Lung (tissue), 16 donors: Measurements from ENCODE around the gene MYO5B. TPM values are rescaled to one million over a fixed set of nuclear protein-coding genes. Genes with fewer than 3 reads are reported as not detected.
"Not testable (repeated sequence)": the region's sequence is repeated elsewhere in the genome, so short reads cannot be mapped to it uniquely, and the experiment has no call there.

ENCODE experiments used
- ATAC-seq: fragments of 200-7000 bp; cut with Tn5 transposase; one replicate; pipeline ENCODE4 v1.9.1; 2020; ENCODE audit warnings: moderate number of reproducible peaks; ENCODE audit not compliant: insufficient read depth, low FRiP score
- DNase-seq, 3 donors: peaks; one replicate each; pipeline ENCODE4 v3.0.0-alpha.2; 2013 to 2017
- H3K27ac ChIP-seq, 2 donors: one replicate each; pipeline ENCODE4 v1.5.1; 2013; ENCODE audit warnings: mild to moderate bottlenecking in 2 of 2, moderate library complexity in 2 of 2, control low read depth in 1 of 2, inconsistent platforms in 1 of 2, low read depth in 1 of 2, low read length in 1 of 2
- H3K27me3 ChIP-seq, 3 donors: one replicate each; pipeline ENCODE4 v1.5.1; 2013; ENCODE audit warnings: low read length in 2 of 3; ENCODE audit not compliant: control insufficient read depth in 3 of 3, insufficient read depth in 3 of 3
- H3K36me3 ChIP-seq, 4 donors: one replicate each; pipeline ENCODE4 v1.5.1; 2013; ENCODE audit warnings: low read length in 4 of 4, mild to moderate bottlenecking in 1 of 4, moderate library complexity in 1 of 4; ENCODE audit not compliant: control insufficient read depth in 4 of 4, insufficient read depth in 4 of 4
- H3K4me1 ChIP-seq, 5 donors: one replicate each; pipeline ENCODE4 v1.5.1; 2013; ENCODE audit warnings: low read length in 5 of 5, mild to moderate bottlenecking in 2 of 5, moderate library complexity in 1 of 5; ENCODE audit not compliant: control insufficient read depth in 5 of 5, insufficient read depth in 5 of 5
- H3K4me3 ChIP-seq: one replicate; pipeline ENCODE4 v1.5.1; 2013; ENCODE audit warnings: mild to moderate bottlenecking, control low read depth, moderate library complexity
- H3K9ac ChIP-seq, 2 donors: one replicate each; pipeline ENCODE4 v1.5.1; 2013; ENCODE audit warnings: low read length in 2 of 2, control low read depth in 1 of 2; ENCODE audit not compliant: insufficient read depth in 1 of 2
- H3K9me3 ChIP-seq, 4 donors: one replicate each; pipeline ENCODE4 v1.5.1; 2013; ENCODE audit warnings: low read length in 3 of 4, mild to moderate bottlenecking in 1 of 4, moderate library complexity in 1 of 4; ENCODE audit not compliant: control insufficient read depth in 4 of 4, insufficient read depth in 3 of 4
- CTCF ChIP-seq: IDR thresholded peaks from 2 replicates; pipeline ENCODE4 v1.5.1; 2012; ENCODE audit warnings: mild to moderate bottlenecking; ENCODE audit errors: control extremely low read depth, extremely low read depth
- WGBS, 2 donors: extraction: QIAGEN DNeasy Blood & Tissue Kit; methylation state at CpG; one replicate each; pipeline ENCODE4 v1.1.7; 2013; 5-methylcytosine and 5-hydroxymethylcytosine counted together
- long read RNA-seq, 5 donors: transcript quantifications; one replicate each; lab custom pipeline, GENCODE V29; 2026
- polyA plus RNA-seq, 2 donors: library from polyadenylated mRNA; stranded (reverse); fragments of 200-250 nt; gene quantifications; one replicate each; pipeline ENCODE4 v1.2.1, GENCODE V29; 2013
- total RNA-seq, 2 donors: library from RNA; depleted of rRNA in 1 of 2; stranded (reverse); fragments of >200 nt in 1 of 2; gene quantifications; one replicate each; pipeline ENCODE4 v1.2.1, GENCODE V29; 2014 to 2021
- donor health status: control.
- donor health status: control.
- donor health status: Bipolar disorder and iron deficiency.
- donor health status: healthy.
- donor health status: DM: yes; HTN: yes; CAD: no.

MYO5B gene
- total RNA-seq (10 to 100 TPM; 24.5 to 25.6 TPM), polyA plus RNA-seq (10 to 100 TPM in 1 of 2 donors, 1 to 10 TPM in 1; 9.7 to 15.0 TPM)
- long read RNA-seq, donor 1, result 0 reads
- long read RNA-seq, donor 2, result 0 reads
- long read RNA-seq, donor 3, result 0 reads
- long read RNA-seq, donor 4, result 0 reads
- long read RNA-seq, donor 5, partial matches to known transcripts, result 0 of 1 reads
- long read RNA-seq, donor 5, other reads (novel, unspliced or antisense), result 0 of 1 reads

- Histone ChIP-seq H3K9me3 (no peaks in the 10 kb centered on the region), H3K36me3 (no peaks in the 10 kb centered on the region), H3K4me3 (peak within 1 kb of the TSS; percentile 55), H3K4me1 (peaks cover 0 to 4% (median 0%) of the 10 kb centered on the region in 5 donors), H3K27ac (peak within 1 kb of the TSS in 1 of 2 donors; percentile 55), H3K27me3 (peaks cover 0 to 50% (median 41%) of the 10 kb centered on the region in 3 donors), H3K9ac (no peak within 1 kb of the TSS)
- DNase-seq (peak; percentile 40 to 68 (median 59)), ATAC-seq (peak; percentile 93)
- 1 to 2% methylated on average over 74 to 115 of the region's 115 CpGs for WGBS, 2 donors
- TF ChIP-seq CTCF, result no peak
Observed at GRCh38 chr18:50194631-50195532, at the start of gene MYO5B. MYO5B (minus strand) TSS chr18:50195147; CDS start chr18:50194793, 354 bp downstream.

GRCh38 chr18:50241768-50242167 is 46.8 kb upstream of the MYO5B start:
- H3K27ac ChIP-seq, H3K27me3 ChIP-seq, H3K4me1 ChIP-seq, DNase-seq, H3K4me3 ChIP-seq, H3K9me3 ChIP-seq, H3K9ac ChIP-seq, ATAC-seq, H3K36me3 ChIP-seq: not testable (repeated sequence)
- WGBS, 2 donors, result 92 to 93% methylated on average over 8 of the region's 8 CpGs

- ATAC-seq, result no peak
Observed at GRCh38 chr18:50240080-50240563, 45.2 kb upstream of the MYO5B start.

More at GRCh38 chr18:50240080-50240563, 45.2 kb upstream of the MYO5B start:
- Histone ChIP-seq H3K9me3 (peaks cover 0 to 7% (median 2%) of the 10 kb centered on the region in 4 donors), H3K9ac (no peak overlapping the region), H3K36me3 (no peaks in the 10 kb centered on the region), H3K4me3 (no peak overlapping the region), H3K27ac (no peak overlapping the region), H3K4me1 (no peaks in the 10 kb centered on the region), H3K27me3 (no peaks in the 10 kb centered on the region)
- 85 to 87% methylated on average over 3 of the region's 3 CpGs for WGBS, 2 donors
- no peak for TF ChIP-seq CTCF
- no peak for DNase-seq
